Neural progenitor cell (in vitro differentiated cells): ENCODE data around the gene ANKRD30A.

Source experiments
- EZH2 ChIP-seq: fragments of 200-600 bp; sonication (generic); IDR thresholded peaks from 2 replicates; pipeline ENCODE4 v1.6.1; 2017; ENCODE audit warnings: antibody characterized with exemption, mild to moderate bottlenecking, moderate library complexity
- EZH2phosphoT487 ChIP-seq: fragments of 200-600 bp; sonication (generic); IDR thresholded peaks from 2 replicates; pipeline ENCODE4 v1.6.1; 2017; ENCODE audit warnings: antibody characterized with exemption
- TF ChIP-seq, protein P1 (sequence below): fragments of 200-600 bp; sonication (generic); IDR thresholded peaks from 2 replicates; pipeline ENCODE4 v1.5.1; 2017; ENCODE audit warnings: antibody characterized with exemption, mild to moderate bottlenecking

DNA sequence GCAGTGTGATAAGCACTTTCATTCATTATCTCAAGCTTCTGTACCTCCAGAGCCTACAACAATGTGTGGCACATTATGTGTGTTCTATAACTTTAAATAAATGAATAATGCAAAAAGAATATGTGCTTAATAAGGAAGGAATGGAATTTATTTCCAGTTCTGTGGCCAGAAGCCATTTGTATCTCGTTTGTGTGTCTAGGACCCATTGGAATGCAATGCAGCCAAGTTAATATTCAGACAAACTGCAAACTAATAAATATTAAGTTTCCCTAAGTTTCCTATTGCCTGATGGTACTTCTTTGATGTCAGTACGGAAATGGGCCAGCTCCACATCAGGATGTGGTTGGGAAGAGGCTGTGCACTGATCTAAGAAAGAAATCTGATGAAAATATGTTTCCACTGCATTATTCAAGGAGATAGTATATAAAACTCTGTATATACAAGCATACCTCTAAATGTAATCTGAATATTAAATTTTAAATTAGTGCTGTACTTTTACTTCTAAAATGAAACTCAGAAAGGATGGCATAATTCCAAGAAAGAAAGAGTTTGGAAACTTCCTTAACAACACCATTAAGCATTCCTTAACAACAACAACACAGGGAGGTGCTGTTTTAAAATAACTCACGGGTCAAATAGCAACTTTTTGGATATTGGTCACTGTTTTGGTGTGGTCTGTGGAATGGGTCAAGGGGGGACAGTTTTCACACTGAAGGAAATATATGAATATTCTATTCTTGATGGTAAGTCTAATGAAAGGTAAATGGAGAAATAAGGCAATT, 29.4 kb upstream of the ANKRD30A start:
- TF ChIP-seq, protein P1, sequence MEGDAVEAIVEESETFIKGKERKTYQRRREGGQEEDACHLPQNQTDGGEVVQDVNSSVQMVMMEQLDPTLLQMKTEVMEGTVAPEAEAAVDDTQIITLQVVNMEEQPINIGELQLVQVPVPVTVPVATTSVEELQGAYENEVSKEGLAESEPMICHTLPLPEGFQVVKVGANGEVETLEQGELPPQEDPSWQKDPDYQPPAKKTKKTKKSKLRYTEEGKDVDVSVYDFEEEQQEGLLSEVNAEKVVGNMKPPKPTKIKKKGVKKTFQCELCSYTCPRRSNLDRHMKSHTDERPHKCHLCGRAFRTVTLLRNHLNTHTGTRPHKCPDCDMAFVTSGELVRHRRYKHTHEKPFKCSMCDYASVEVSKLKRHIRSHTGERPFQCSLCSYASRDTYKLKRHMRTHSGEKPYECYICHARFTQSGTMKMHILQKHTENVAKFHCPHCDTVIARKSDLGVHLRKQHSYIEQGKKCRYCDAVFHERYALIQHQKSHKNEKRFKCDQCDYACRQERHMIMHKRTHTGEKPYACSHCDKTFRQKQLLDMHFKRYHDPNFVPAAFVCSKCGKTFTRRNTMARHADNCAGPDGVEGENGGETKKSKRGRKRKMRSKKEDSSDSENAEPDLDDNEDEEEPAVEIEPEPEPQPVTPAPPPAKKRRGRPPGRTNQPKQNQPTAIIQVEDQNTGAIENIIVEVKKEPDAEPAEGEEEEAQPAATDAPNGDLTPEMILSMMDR: no peak
- TF ChIP-seq EZH2 (no peak), EZH2phosphoT487 (no peak)
